ENCODE measurements around the gene DCDC1.

DCDC1 gene

DNA sequence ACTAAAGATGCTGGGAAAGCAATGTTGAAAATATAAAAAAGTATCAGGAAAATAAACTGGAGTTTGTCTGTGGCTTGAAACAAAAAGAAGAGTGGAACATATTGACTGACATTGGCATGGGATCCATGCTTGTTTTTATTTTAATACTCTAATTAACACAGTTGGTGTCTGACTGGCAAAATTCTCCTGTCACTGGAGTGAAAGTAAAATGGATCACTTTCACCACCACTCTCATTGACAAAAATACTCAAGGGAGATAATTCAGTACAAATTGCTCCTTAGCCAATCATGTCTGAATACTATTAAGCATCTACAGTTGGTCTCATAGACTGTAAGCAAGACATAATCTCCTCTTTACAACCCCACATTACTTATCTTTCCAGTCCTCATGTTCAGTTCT, 101.8 kb downstream of the DCDC1 start:
- no peak for TF ChIP-seq POLR2AphosphoS5 (IDR thresholded peaks at IDR 0.05; ENCODE audit: low read depth, low read length)
- no peak for TF ChIP-seq TAF1 (IDR thresholded peaks at IDR 0.05; ENCODE audit: borderline replicate concordance, insufficient read depth, low read length)
- TF ChIP-seq SIN3A (IDR thresholded peaks at IDR 0.05; ENCODE audit: borderline replicate concordance, insufficient read depth, low read length): no peak
- TF ChIP-seq, protein P1, sequence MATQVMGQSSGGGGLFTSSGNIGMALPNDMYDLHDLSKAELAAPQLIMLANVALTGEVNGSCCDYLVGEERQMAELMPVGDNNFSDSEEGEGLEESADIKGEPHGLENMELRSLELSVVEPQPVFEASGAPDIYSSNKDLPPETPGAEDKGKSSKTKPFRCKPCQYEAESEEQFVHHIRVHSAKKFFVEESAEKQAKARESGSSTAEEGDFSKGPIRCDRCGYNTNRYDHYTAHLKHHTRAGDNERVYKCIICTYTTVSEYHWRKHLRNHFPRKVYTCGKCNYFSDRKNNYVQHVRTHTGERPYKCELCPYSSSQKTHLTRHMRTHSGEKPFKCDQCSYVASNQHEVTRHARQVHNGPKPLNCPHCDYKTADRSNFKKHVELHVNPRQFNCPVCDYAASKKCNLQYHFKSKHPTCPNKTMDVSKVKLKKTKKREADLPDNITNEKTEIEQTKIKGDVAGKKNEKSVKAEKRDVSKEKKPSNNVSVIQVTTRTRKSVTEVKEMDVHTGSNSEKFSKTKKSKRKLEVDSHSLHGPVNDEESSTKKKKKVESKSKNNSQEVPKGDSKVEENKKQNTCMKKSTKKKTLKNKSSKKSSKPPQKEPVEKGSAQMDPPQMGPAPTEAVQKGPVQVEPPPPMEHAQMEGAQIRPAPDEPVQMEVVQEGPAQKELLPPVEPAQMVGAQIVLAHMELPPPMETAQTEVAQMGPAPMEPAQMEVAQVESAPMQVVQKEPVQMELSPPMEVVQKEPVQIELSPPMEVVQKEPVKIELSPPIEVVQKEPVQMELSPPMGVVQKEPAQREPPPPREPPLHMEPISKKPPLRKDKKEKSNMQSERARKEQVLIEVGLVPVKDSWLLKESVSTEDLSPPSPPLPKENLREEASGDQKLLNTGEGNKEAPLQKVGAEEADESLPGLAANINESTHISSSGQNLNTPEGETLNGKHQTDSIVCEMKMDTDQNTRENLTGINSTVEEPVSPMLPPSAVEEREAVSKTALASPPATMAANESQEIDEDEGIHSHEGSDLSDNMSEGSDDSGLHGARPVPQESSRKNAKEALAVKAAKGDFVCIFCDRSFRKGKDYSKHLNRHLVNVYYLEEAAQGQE (IDR thresholded peaks at IDR 0.05; ENCODE audit: insufficient read depth in 1 of 2, low read depth in 2 of 2, low read length in 2 of 2): no peak
- TF ChIP-seq FOXP2 (optimal IDR thresholded peaks at IDR 0.05; ENCODE audit: borderline replicate concordance, extremely low read depth, extremely low read length, insufficient read depth): no peak

DNA sequence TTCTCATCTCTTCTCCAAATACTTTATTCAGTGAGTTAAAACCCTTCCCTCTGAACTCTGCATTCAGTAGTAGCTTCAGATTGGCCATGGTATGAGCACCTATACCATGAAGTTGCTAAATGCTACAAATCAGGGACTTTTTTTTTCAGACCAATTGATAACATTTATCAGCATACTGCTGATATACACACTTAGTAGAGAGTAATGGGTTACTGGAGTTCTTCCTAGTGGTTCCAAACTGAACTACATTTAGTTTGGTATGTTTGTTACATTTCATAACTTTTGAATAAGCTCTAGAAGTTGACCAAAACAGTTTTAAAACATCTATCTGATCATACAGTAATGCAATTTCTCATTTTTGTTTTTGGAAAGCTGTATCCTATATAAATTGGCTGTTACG, 104.7 kb downstream of the DCDC1 start:
- TF ChIP-seq FOXP2 (optimal IDR thresholded peaks at IDR 0.05; ENCODE audit: borderline replicate concordance, extremely low read depth, extremely low read length, insufficient read depth) (no peak), SIN3A (IDR thresholded peaks at IDR 0.05; ENCODE audit: borderline replicate concordance, insufficient read depth, low read length) (no peak), POLR2AphosphoS5 (IDR thresholded peaks at IDR 0.05; ENCODE audit: low read depth, low read length) (no peak), TAF1 (IDR thresholded peaks at IDR 0.05; ENCODE audit: borderline replicate concordance, insufficient read depth, low read length) (no peak)
- TF ChIP-seq, protein P1 (IDR thresholded peaks at IDR 0.05; ENCODE audit: insufficient read depth in 1 of 2, low read depth in 2 of 2, low read length in 2 of 2): no peak

DNA sequence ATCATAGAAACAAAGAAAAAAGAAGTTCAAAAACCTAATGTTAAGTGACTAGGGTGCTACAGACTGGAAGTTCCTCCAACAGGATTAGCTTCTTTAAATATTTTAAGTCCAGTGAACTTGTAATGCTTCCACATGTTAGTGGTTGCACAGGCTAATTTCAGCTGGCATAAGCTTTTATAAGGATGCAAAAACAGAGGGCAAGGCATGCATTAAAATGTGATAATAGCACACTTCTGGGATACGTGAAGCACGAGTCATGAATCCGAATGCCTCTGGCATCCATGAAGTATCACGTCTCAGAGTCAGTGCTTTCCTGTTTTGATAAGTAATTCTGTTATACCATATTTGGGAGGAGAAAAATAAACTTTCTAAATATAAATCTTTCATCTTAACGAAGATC, 106.8 kb downstream of the DCDC1 start:
- no peak for TF ChIP-seq TAF1 (IDR thresholded peaks at IDR 0.05; ENCODE audit: borderline replicate concordance, insufficient read depth, low read length)
- TF ChIP-seq, protein P1 (IDR thresholded peaks at IDR 0.05; ENCODE audit: insufficient read depth in 1 of 2, low read depth in 2 of 2, low read length in 2 of 2): no peak
- TF ChIP-seq SIN3A (IDR thresholded peaks at IDR 0.05; ENCODE audit: borderline replicate concordance, insufficient read depth, low read length): no peak
- TF ChIP-seq POLR2AphosphoS5 (IDR thresholded peaks at IDR 0.05; ENCODE audit: low read depth, low read length): no peak

DNA sequence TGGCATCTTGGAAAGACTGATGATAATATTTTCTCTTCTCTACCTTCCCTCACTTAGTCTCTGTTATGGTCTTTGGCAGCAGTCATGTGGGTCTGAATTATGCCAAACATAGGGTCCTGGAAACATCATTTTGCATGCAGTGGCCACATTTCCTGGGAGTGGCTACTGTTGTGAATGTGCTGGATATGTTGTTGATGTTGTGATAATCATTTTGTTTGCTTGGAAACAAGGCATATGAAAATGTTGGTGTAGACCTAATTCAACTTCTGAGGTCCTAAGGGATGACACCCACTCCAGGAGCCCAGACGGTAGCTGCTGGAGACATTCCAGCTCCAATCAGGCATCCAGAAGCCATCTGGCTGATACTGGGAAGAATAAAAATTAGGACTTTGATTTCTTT, 109.7 kb downstream of the DCDC1 start:
- TF ChIP-seq, protein P1 (IDR thresholded peaks at IDR 0.05; ENCODE audit: insufficient read depth in 1 of 2, low read depth in 2 of 2, low read length in 2 of 2): no peak
- TF ChIP-seq SIN3A (IDR thresholded peaks at IDR 0.05; ENCODE audit: borderline replicate concordance, insufficient read depth, low read length) (no peak), FOXP2 (optimal IDR thresholded peaks at IDR 0.05; ENCODE audit: borderline replicate concordance, extremely low read depth, extremely low read length, insufficient read depth) (no peak), TAF1 (IDR thresholded peaks at IDR 0.05; ENCODE audit: borderline replicate concordance, insufficient read depth, low read length) (no peak), POLR2AphosphoS5 (IDR thresholded peaks at IDR 0.05; ENCODE audit: low read depth, low read length) (no peak)

DNA sequence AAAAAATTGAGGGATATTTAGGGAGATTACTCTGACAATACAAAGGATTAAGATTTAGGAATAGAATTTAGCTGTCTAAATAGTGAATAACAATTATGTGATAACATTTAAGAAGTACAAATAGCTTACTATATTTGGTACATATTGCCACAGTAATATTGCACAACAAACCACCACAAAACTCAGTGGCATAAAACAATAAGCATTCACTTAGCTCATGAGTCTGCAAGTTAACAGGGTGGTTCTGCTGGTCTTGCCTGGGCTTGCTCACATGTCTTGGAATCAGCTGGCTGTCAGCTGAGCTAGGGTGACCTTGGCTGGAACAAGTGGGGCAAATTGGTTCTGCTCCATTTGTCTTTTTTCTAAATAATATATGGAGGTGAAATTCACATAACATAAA, 115.1 kb downstream of the DCDC1 start:
- TF ChIP-seq POLR2AphosphoS5 (IDR thresholded peaks at IDR 0.05; ENCODE audit: low read depth, low read length) (no peak), FOXP2 (optimal IDR thresholded peaks at IDR 0.05; ENCODE audit: borderline replicate concordance, extremely low read depth, extremely low read length, insufficient read depth) (no peak), TAF1 (IDR thresholded peaks at IDR 0.05; ENCODE audit: borderline replicate concordance, insufficient read depth, low read length) (no peak), SIN3A (IDR thresholded peaks at IDR 0.05; ENCODE audit: borderline replicate concordance, insufficient read depth, low read length) (no peak)
- TF ChIP-seq, protein P1 (IDR thresholded peaks at IDR 0.05; ENCODE audit: insufficient read depth in 1 of 2, low read depth in 2 of 2, low read length in 2 of 2): no peak

Data from PFSK-1 (cell line).